Chondrocyte (in vitro differentiated cells): Measurements from ENCODE around the gene DENND5A. TPM values are rescaled to one million over a fixed set of nuclear protein-coding genes. Genes with fewer than 3 reads are reported as not detected.
A peak's percentile ranks its signal among the peaks of the same experiment; 100 is the strongest.
"Not testable (repeated sequence)": the region's sequence is repeated elsewhere in the genome, so short reads cannot be mapped to it uniquely, and the experiment has no call there.

Source experiments
- DNase-seq: peaks from one replicate; pipeline ENCODE4 v3.0.0; 2021; ENCODE audit warnings: mixed read lengths, low spot score
- H3K27ac Mint-ChIP-seq: one replicate; pipeline ENCODE4 v1.8.0; 2021; ENCODE audit warnings: mild to moderate bottlenecking, moderate library complexity, mixed read lengths; ENCODE audit not compliant: unreplicated experiment
- H3K27me3 Mint-ChIP-seq: 2 replicates; pipeline ENCODE4 v1.8.0; 2021; ENCODE audit warnings: low read depth, mixed read lengths
- H3K36me3 Mint-ChIP-seq: 2 replicates; pipeline ENCODE4 v1.8.0; 2021; ENCODE audit warnings: low read depth, mixed read lengths
- H3K4me1 Mint-ChIP-seq: 2 replicates; pipeline ENCODE4 v1.8.0; 2021; ENCODE audit warnings: low read depth, mild to moderate bottlenecking, mixed read lengths
- H3K4me3 Mint-ChIP-seq: one replicate; pipeline ENCODE4 v1.8.0; 2021; ENCODE audit warnings: mild to moderate bottlenecking, moderate library complexity, mixed read lengths; ENCODE audit not compliant: unreplicated experiment
- H3K9me3 Mint-ChIP-seq: 2 replicates; pipeline ENCODE4 v1.8.0; 2021; ENCODE audit warnings: low read depth, mixed read lengths
- total RNA-seq: library from RNA; stranded (reverse); gene quantifications from 3 replicates; pipeline ENCODE4 v1.2.1, GENCODE V29; 2021
- TF ChIP-seq, protein P1 (sequence below): fragments of 200-600 bp; sonication (generic); IDR thresholded peaks from 2 replicates; pipeline ENCODE4 v1.5.0; 2021; ENCODE audit warnings: antibody characterized with exemption, mild to moderate bottlenecking, moderate library complexity

Gene DENND5A
- total RNA-seq, 1 donor from 2014 or later: 111 TPM

DNA sequence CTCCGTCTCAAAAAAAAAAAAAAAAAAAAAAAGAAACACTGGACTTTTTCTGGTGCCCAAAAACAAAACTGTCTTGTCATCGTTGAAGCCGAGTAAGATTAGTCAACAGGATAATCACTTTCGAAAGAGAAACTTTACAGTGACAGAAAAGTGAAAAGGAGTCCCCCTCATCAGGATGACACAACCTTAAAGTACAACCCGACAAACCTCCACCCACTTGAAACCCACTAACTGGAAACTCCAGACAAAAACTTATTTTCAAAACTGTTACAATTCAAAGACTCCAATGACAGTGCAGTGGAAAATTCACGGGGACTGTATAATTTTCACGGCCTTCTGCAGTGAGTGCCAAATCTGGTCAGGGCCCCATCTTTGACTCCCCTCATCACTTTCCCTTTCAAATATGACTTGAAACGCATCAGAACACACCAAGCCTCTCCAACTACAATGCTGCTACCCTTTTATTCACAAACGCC lies 1.3 kb downstream of the DENND5A start:
- DNase-seq: no peak
- Mint-ChIP-seq H3K4me3 (peak overlapping the region; percentile 92), H3K4me1 (peaks cover 45% of the 10 kb centered on the region), H3K36me3 (no peaks in the 10 kb centered on the region), H3K27ac (peak overlapping the region; percentile 98), H3K9me3 (no peaks in the 10 kb centered on the region), H3K27me3 (no peaks in the 10 kb centered on the region)
- TF ChIP-seq, protein P1, sequence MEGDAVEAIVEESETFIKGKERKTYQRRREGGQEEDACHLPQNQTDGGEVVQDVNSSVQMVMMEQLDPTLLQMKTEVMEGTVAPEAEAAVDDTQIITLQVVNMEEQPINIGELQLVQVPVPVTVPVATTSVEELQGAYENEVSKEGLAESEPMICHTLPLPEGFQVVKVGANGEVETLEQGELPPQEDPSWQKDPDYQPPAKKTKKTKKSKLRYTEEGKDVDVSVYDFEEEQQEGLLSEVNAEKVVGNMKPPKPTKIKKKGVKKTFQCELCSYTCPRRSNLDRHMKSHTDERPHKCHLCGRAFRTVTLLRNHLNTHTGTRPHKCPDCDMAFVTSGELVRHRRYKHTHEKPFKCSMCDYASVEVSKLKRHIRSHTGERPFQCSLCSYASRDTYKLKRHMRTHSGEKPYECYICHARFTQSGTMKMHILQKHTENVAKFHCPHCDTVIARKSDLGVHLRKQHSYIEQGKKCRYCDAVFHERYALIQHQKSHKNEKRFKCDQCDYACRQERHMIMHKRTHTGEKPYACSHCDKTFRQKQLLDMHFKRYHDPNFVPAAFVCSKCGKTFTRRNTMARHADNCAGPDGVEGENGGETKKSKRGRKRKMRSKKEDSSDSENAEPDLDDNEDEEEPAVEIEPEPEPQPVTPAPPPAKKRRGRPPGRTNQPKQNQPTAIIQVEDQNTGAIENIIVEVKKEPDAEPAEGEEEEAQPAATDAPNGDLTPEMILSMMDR: no peak

DNA sequence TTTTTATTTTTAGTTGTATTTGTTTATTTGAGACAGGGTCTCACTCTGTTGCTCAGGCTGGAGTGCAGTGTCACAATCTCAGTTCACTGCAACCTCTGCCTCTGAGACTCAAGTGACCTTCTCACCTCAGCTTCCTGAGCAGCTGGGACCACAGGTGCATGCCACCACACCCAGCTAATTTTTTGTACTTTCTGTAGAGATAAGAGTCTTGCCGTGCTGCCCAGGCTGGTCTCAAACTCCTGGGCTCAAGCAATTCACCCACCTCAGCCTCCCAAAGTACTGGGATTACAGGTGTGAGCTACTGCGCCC lies 4.4 kb downstream of the DENND5A start:
- Mint-ChIP-seq H3K4me3 (peak overlapping the region; percentile 24), H3K27ac (peak overlapping the region; percentile 75), H3K4me1 (peaks cover 47% of the 10 kb centered on the region)
- peak; percentile 10 for DNase-seq
- not testable (repeated sequence) for H3K9me3 Mint-ChIP-seq, H3K36me3 Mint-ChIP-seq, H3K27me3 Mint-ChIP-seq

DNA sequence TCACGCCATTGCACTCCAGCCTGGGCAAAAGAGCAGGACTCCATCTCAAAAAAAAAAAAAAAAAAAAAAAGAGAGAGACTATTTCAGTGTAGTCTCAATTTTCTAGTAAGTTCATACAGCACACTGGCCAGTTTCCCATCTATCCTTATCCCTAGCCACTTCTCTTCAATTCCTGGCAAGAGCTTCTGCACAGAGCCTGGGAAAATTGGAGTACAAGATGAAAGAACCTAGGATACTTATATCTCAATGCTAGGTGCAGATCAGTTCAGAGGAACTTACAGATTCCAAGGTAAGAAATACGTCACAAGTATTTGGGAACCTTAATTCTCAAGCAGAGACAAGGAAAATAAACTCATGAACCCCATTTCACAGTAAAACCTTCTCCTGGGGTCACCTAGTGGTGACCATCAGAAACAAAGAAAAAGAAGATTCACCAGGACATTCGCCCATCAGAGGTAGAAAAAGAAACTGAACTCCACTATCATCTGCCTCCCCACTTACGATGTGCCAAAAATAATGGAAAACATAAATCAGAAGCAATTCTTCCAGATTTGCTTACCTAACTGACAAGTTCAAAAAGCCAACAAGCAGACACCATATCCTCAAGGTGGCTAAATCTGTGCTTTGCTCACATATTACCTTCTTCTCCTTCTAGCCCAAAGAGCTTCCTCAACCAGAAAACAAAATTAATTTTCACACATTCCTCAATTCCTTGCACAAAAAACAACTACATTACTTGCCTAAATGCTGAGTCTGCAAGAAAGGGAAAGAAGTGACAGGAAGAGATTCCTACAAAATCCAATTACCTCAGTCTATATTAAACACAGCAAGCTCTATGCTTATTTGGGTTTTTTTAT lies 4.9 kb downstream of the DENND5A start:
- Mint-ChIP-seq H3K36me3 (peaks cover 5% of the 10 kb centered on the region), H3K4me3 (no peak overlapping the region), H3K9me3 (peaks cover 3% of the 10 kb centered on the region), H3K27ac (no peak overlapping the region), H3K4me1 (peaks cover 42% of the 10 kb centered on the region), H3K27me3 (no peaks in the 10 kb centered on the region)
- TF ChIP-seq, protein P1: peak; percentile 61
- DNase-seq: no peak

DNA sequence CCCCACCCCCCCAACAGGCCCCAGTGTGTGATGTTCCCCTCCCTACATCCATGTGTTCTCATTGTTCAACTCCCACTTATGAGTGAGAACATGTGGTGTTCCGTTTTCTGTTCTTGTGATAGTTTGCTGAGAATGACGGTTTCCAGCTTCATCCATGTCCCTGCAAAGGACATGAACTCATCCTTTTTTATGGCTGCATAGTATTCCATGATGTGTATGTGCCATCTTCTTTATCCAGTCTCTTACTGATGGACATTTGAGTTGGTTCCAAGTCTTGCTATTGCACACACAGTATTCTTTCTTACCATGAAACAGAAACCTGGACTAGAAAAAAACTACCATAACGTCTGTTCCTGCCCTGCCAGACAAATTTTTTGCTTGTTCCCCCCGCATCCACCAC lies 6.9 kb downstream of the DENND5A start:
- H3K27me3 Mint-ChIP-seq, DNase-seq: not testable (repeated sequence)
- peaks cover 36% of the 10 kb centered on the region for H3K4me1 Mint-ChIP-seq

DNA sequence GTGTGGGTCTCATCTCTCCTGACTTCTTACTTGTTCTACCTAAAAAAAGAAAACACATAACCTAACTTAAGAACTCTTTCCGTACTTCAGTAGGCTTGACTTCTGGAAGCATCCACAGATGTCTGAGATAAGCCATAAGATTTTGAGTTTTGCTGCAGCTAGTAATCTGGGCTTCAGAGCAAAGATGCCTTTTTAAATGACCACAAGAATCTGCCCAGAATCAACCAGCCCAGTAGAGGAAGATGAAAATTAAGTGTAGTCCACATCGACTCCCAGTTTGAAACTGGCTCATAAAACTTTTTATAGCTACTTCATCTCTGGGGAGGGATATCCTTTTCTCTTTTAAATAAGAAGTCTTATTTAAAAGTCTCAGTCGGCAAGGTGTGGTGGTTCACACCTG lies 10.7 kb downstream of the DENND5A start:
- Mint-ChIP-seq H3K27ac (no peak overlapping the region), H3K4me3 (no peak overlapping the region), H3K9me3 (peaks cover 3% of the 10 kb centered on the region), H3K4me1 (peaks cover 31% of the 10 kb centered on the region), H3K36me3 (peaks cover 5% of the 10 kb centered on the region), H3K27me3 (no peaks in the 10 kb centered on the region)
- TF ChIP-seq, protein P1: no peak
- no peak for DNase-seq

More for the DNA sequence above, 6.9 kb downstream of the DENND5A start:
- H3K36me3 Mint-ChIP-seq, H3K4me3 Mint-ChIP-seq, H3K27ac Mint-ChIP-seq, H3K9me3 Mint-ChIP-seq: not testable (repeated sequence)

DNA sequence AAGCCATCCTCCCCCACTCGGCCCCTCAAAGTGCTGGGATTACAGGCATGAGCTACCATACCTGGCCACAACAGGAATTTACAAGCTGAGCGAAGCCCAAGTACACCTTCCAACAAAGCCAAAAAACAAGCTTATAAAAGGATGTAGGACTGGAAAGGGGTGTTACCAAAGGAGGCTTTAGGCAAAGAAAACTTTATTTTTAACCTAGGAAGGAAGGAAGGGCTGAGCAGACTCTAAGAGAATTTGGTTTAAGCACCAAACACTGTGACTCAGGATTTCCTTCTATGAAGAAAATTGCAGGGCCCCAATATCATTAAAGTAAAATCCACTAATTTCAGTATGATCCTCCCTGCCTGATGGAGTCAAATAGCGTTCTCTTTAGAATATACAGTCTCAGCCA lies 12.1 kb downstream of the DENND5A start:
- Mint-ChIP-seq H3K9me3 (no peaks in the 10 kb centered on the region), H3K27me3 (no peaks in the 10 kb centered on the region), H3K36me3 (no peaks in the 10 kb centered on the region), H3K4me1 (peaks cover 31% of the 10 kb centered on the region), H3K4me3 (no peak overlapping the region), H3K27ac (peak overlapping the region; percentile 37)
- DNase-seq: no peak
- TF ChIP-seq, protein P1: no peak
